H9 (cell line): ENCODE results near the gene CCDC3. TPM values are rescaled to one million over a fixed set of nuclear protein-coding genes. Genes with fewer than 3 reads are reported as not detected.

ENCODE experiments used
- DNase-seq: peaks from one replicate; pipeline ENCODE4 v3.0.0-alpha.2; 2017
- H2AFZ ChIP-seq: one replicate; pipeline ENCODE4 v1.6.1; 2013; ENCODE audit warnings: mild to moderate bottlenecking, low read length, control low read depth, moderate library complexity
- H2AK5ac ChIP-seq: 2 replicates; pipeline ENCODE4 v1.6.1; 2013; ENCODE audit warnings: low read length, control low read depth, mixed read lengths; ENCODE audit not compliant: insufficient read length
- H2BK120ac ChIP-seq: one replicate; pipeline ENCODE4 v1.6.1; 2013; ENCODE audit warnings: low read depth, mild to moderate bottlenecking, low read length, control low read depth, inconsistent platforms; ENCODE audit not compliant: poor library complexity, severe bottlenecking
- H2BK12ac ChIP-seq: 2 replicates; pipeline ENCODE4 v1.6.1; 2013; ENCODE audit warnings: low read length, control low read depth, mixed read lengths, low read depth; ENCODE audit not compliant: insufficient read length
- H2BK15ac ChIP-seq: 2 replicates; pipeline ENCODE4 v1.6.1; 2013; ENCODE audit warnings: low read depth, low read length, control low read depth
- H2BK20ac ChIP-seq: one replicate; pipeline ENCODE4 v1.6.1; 2013; ENCODE audit warnings: low read depth, mild to moderate bottlenecking, low read length, control low read depth, inconsistent platforms; ENCODE audit not compliant: poor library complexity, severe bottlenecking
- H2BK5ac ChIP-seq: 2 replicates; pipeline ENCODE4 v1.6.1; 2013; ENCODE audit warnings: low read length, control low read depth, mixed read lengths; ENCODE audit not compliant: insufficient read length
- H3K14ac ChIP-seq: 2 replicates; pipeline ENCODE4 v1.6.1; 2013; ENCODE audit warnings: low read length, control low read depth; ENCODE audit not compliant: insufficient read depth
- H3K18ac ChIP-seq: 2 replicates; pipeline ENCODE4 v1.6.1; 2013; ENCODE audit warnings: low read depth, mild to moderate bottlenecking, mixed read lengths, low read length, control low read depth; ENCODE audit not compliant: insufficient read length
- H3K23ac ChIP-seq: 2 replicates; pipeline ENCODE4 v1.6.1; 2013; ENCODE audit warnings: low read length, control low read depth, mixed read lengths, low read depth; ENCODE audit not compliant: insufficient read length
- H3K23me2 ChIP-seq: 2 replicates; pipeline ENCODE4 v1.6.1; 2013; ENCODE audit warnings: low read depth, mild to moderate bottlenecking, mixed read lengths, low read length, control low read depth; ENCODE audit not compliant: insufficient read length, poor library complexity, severe bottlenecking
- H3K27ac ChIP-seq: 2 replicates; pipeline ENCODE4 v1.5.1; 2013; ENCODE audit warnings: low read length, control low read depth, mixed read lengths, low read depth; ENCODE audit not compliant: insufficient read length
- H3K27me3 ChIP-seq: 2 replicates; pipeline ENCODE4 v1.6.1; 2013; ENCODE audit warnings: low read length, control low read depth, inconsistent platforms; ENCODE audit not compliant: insufficient read depth
- H3K4ac ChIP-seq: 2 replicates; pipeline ENCODE4 v1.6.1; 2013; ENCODE audit warnings: low read depth, mild to moderate bottlenecking, control low read depth, inconsistent platforms, low read length, moderate library complexity
- H3K4me1 ChIP-seq: 2 replicates; pipeline ENCODE4 v1.6.1; 2013; ENCODE audit warnings: low read length, control low read depth, inconsistent platforms; ENCODE audit not compliant: insufficient read depth
- H3K4me2 ChIP-seq: 2 replicates; pipeline ENCODE4 v1.6.1; 2013; ENCODE audit warnings: low read length, control low read depth, mixed read lengths; ENCODE audit not compliant: insufficient read length, insufficient read depth
- H3K56ac ChIP-seq: 2 replicates; pipeline ENCODE4 v1.6.1; 2013; ENCODE audit warnings: low read depth, mild to moderate bottlenecking, mixed read lengths, low read length, control low read depth; ENCODE audit not compliant: insufficient read length
- H3K79me1 ChIP-seq: 2 replicates; pipeline ENCODE4 v1.6.1; 2013; ENCODE audit warnings: low read depth, mild to moderate bottlenecking, moderate library complexity, low read length, control low read depth, inconsistent platforms; ENCODE audit not compliant: insufficient read depth, poor library complexity, severe bottlenecking
- H3K79me2 ChIP-seq: 2 replicates; pipeline ENCODE4 v1.6.1; 2013; ENCODE audit warnings: low read length, control low read depth, inconsistent platforms; ENCODE audit not compliant: insufficient read depth
- H3K9ac ChIP-seq: 2 replicates; pipeline ENCODE4 v1.6.1; 2013; ENCODE audit warnings: low read length, control low read depth, mixed read lengths; ENCODE audit not compliant: insufficient read length; ENCODE audit errors: extremely low read depth
- H3K9me3 ChIP-seq: one replicate; pipeline ENCODE4 v1.6.1; 2013; ENCODE audit warnings: low read depth, low read length, inconsistent platforms; ENCODE audit not compliant: control insufficient read depth
- H3T11ph ChIP-seq: one replicate; pipeline ENCODE4 v1.6.1; 2013; ENCODE audit warnings: mild to moderate bottlenecking, low read length, control low read depth, inconsistent platforms
- H4K20me1 ChIP-seq: one replicate; pipeline ENCODE4 v1.6.1; 2013; ENCODE audit not compliant: control insufficient read depth, insufficient read length, insufficient read depth
- H4K5ac ChIP-seq: 2 replicates; pipeline ENCODE4 v1.6.1; 2013; ENCODE audit warnings: low read depth, mild to moderate bottlenecking, mixed read lengths, low read length, control low read depth; ENCODE audit not compliant: insufficient read length
- H4K8ac ChIP-seq: replicated peaks from 2 replicates; pipeline ENCODE4 v1.6.1; 2013; ENCODE audit warnings: low read length, control low read depth, mixed read lengths, low read depth; ENCODE audit not compliant: insufficient read length
- H4K91ac ChIP-seq: 2 replicates; pipeline ENCODE4 v1.6.1; 2013; ENCODE audit warnings: low read depth, mild to moderate bottlenecking, moderate library complexity, mixed read lengths, low read length, control low read depth; ENCODE audit not compliant: insufficient read length
- H3K27ac Mint-ChIP-seq, 3 experiments: 2 replicates in 2 of 3; 3 replicates in 1 of 3; pipeline ENCODE4 v1.8.0; 2020 to 2021; ENCODE audit warnings: mixed read lengths in 3 of 3, mild to moderate bottlenecking in 1 of 3, moderate library complexity in 1 of 3
- H3K27me3 Mint-ChIP-seq: 2 replicates; pipeline ENCODE4 v1.8.0; 2021; ENCODE audit warnings: low read depth, mild to moderate bottlenecking, moderate library complexity, mixed read lengths
- H3K36me3 Mint-ChIP-seq, 3 experiments: 2 replicates in 2 of 3; 3 replicates in 1 of 3; pipeline ENCODE4 v1.8.0; 2020 to 2021; ENCODE audit warnings: low read depth in 3 of 3, mixed read lengths in 3 of 3; ENCODE audit not compliant: insufficient read depth in 1 of 3
- H3K4me1 Mint-ChIP-seq, 2 experiments: 2 replicates each; pipeline ENCODE4 v1.8.0; 2020; ENCODE audit warnings: mixed read lengths in 2 of 2
- H3K4me3 Mint-ChIP-seq, 2 experiments: 2 replicates in 1 of 2; 3 replicates in 1 of 2; pipeline ENCODE4 v1.8.0; 2020 to 2021; ENCODE audit warnings: mild to moderate bottlenecking in 2 of 2, mixed read lengths in 2 of 2, moderate library complexity in 1 of 2
- H3K9me3 Mint-ChIP-seq, 2 experiments: 2 replicates in 1 of 2; 3 replicates in 1 of 2; pipeline ENCODE4 v1.8.0; 2020; ENCODE audit warnings: mild to moderate bottlenecking in 2 of 2, mixed read lengths in 2 of 2, moderate library complexity in 1 of 2
- WGBS: extraction: QIAGEN DNeasy Blood & Tissue Kit; methylation state at CpG from one replicate; pipeline ENCODE4 v1.1.7; 2013; ENCODE audit warnings: missing lambda C conversion rate, low lambda C conversion rate, mixed read lengths; ENCODE audit not compliant: insufficient read length; ENCODE audit errors: extremely low coverage; 5-methylcytosine and 5-hydroxymethylcytosine counted together
- total RNA-seq: library from RNA; stranded (reverse); gene quantifications from 2 replicates; pipeline ENCODE4 v1.2.1, GENCODE V29; 2021
- TF ChIP-seq, protein P1 (sequence below): fragments of 200-600 bp; sonication (generic); conservative IDR thresholded peaks from 3 replicates; pipeline ENCODE4 v1.8.0; 2021; ENCODE audit warnings: antibody characterized with exemption, mild to moderate bottlenecking

The CCDC3 gene
- total RNA-seq, 1 experiment from 2014 or later, result 2.3 TPM

DNA sequence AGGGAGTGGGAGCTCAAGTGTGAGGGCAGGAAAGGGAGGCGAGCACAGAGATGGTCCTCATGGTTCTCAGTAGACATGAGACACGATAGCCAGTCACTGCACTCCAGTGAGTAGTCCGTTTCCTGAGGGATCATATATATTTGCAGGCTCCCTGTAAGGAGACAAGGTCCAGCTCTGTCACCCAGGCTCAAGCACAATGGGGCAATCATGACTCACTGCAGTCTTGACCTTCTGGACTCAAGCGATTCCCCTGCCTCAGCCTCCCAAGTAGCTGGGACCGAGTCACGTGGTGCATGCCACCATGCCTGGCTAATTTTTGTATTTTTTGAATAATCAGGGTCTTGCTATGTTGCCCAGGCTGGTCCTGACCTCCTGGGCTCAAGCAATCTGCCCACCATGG is 116.7 kb downstream of the CCDC3 start:
- H3K79me2 ChIP-seq, result no peaks in the 10 kb centered on the region
- H3K9me3 Mint-ChIP-seq, result peaks cover 0 to 3% of the 10 kb centered on the region in 2 experiments; a peak in 2 of 5 replicates
- no peaks in the 10 kb centered on the region for H3K23me2 ChIP-seq
- H3K79me1 ChIP-seq, result no peaks in the 10 kb centered on the region
- H3K27me3 Mint-ChIP-seq, result no peaks in the 10 kb centered on the region
- no peak overlapping the region for H4K8ac ChIP-seq
- H2AFZ ChIP-seq, result no peak overlapping the region
- H3K9ac ChIP-seq, result no peak overlapping the region
- no peak overlapping the region for H2BK120ac ChIP-seq
- no peak overlapping the region for H3K4me2 ChIP-seq
- no peak overlapping the region for H3K27ac Mint-ChIP-seq
- no peak overlapping the region for H3T11ph ChIP-seq
- H3K4ac ChIP-seq, result no peak overlapping the region
- no peak for DNase-seq
- TF ChIP-seq, protein P1, sequence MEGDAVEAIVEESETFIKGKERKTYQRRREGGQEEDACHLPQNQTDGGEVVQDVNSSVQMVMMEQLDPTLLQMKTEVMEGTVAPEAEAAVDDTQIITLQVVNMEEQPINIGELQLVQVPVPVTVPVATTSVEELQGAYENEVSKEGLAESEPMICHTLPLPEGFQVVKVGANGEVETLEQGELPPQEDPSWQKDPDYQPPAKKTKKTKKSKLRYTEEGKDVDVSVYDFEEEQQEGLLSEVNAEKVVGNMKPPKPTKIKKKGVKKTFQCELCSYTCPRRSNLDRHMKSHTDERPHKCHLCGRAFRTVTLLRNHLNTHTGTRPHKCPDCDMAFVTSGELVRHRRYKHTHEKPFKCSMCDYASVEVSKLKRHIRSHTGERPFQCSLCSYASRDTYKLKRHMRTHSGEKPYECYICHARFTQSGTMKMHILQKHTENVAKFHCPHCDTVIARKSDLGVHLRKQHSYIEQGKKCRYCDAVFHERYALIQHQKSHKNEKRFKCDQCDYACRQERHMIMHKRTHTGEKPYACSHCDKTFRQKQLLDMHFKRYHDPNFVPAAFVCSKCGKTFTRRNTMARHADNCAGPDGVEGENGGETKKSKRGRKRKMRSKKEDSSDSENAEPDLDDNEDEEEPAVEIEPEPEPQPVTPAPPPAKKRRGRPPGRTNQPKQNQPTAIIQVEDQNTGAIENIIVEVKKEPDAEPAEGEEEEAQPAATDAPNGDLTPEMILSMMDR, result no peak
- H2BK15ac ChIP-seq, result no peak overlapping the region
- H3K56ac ChIP-seq, result no peak overlapping the region
- no peak overlapping the region for H2BK12ac ChIP-seq
- H4K91ac ChIP-seq, result no peak overlapping the region
- no CpG with 5 or more reads among the region's 6 CpGs for WGBS
- H3K27ac ChIP-seq, result no peak overlapping the region
- no peaks in the 10 kb centered on the region for H4K20me1 ChIP-seq
- H3K4me1 Mint-ChIP-seq, result peaks cover 11 to 12% of the 10 kb centered on the region in 2 experiments
- no peak overlapping the region for H3K18ac ChIP-seq
- H3K4me3 Mint-ChIP-seq, result no peak overlapping the region
- no peak overlapping the region for H3K14ac ChIP-seq
- H3K9me3 ChIP-seq, result no peaks in the 10 kb centered on the region
- H2AK5ac ChIP-seq, result no peak overlapping the region
- H2BK20ac ChIP-seq, result no peak overlapping the region
- no peak overlapping the region for H3K23ac ChIP-seq
- no peak overlapping the region for H2BK5ac ChIP-seq
- H3K4me1 ChIP-seq, result no peaks in the 10 kb centered on the region
- no peak overlapping the region for H4K5ac ChIP-seq
- H3K27me3 ChIP-seq, result no peaks in the 10 kb centered on the region
- no peaks in the 10 kb centered on the region for H3K36me3 Mint-ChIP-seq
